Endothelial cell (in vitro differentiated cells): ENCODE data around the gene IL15. TPM values are rescaled to one million over a fixed set of nuclear protein-coding genes. Genes with fewer than 3 reads are reported as not detected.

Source experiments
- DNase-seq: peaks from one replicate; pipeline ENCODE4 v3.0.0; 2021; ENCODE audit warnings: low spot score
- H3K27ac Mint-ChIP-seq: one replicate; pipeline ENCODE4 v1.8.0; 2021; ENCODE audit warnings: mixed read lengths, inconsistent platforms; ENCODE audit not compliant: unreplicated experiment
- H3K27me3 Mint-ChIP-seq: one replicate; pipeline ENCODE4 v1.8.0; 2021; ENCODE audit warnings: mild to moderate bottlenecking, moderate library complexity, mixed read lengths, inconsistent platforms; ENCODE audit not compliant: unreplicated experiment
- H3K36me3 Mint-ChIP-seq: one replicate; pipeline ENCODE4 v1.8.0; 2021; ENCODE audit warnings: mild to moderate bottlenecking, low read depth, mixed read lengths, inconsistent platforms; ENCODE audit not compliant: unreplicated experiment
- H3K4me1 Mint-ChIP-seq: one replicate; pipeline ENCODE4 v1.8.0; 2021; ENCODE audit warnings: mild to moderate bottlenecking, mixed read lengths, inconsistent platforms; ENCODE audit not compliant: unreplicated experiment
- H3K4me3 Mint-ChIP-seq: one replicate; pipeline ENCODE4 v1.8.0; 2021; ENCODE audit warnings: mild to moderate bottlenecking, mixed read lengths, inconsistent platforms; ENCODE audit not compliant: unreplicated experiment
- H3K9me3 Mint-ChIP-seq: one replicate; pipeline ENCODE4 v1.8.0; 2021; ENCODE audit warnings: mixed read lengths, inconsistent platforms; ENCODE audit not compliant: unreplicated experiment
- CTCF ChIP-seq: fragments of 200-600 bp; sonication (generic); IDR thresholded peaks from one replicate; pipeline ENCODE4 v1.5.0; 2021; ENCODE audit warnings: antibody characterized with exemption; ENCODE audit not compliant: unreplicated experiment
- total RNA-seq: library from RNA; stranded (reverse); fragmentation: NEBNext Ultra II Directional; extraction: Animal tissue kit (Norgen Biotek cat#: 25700); gene quantifications from one replicate; pipeline ENCODE4 v1.2.1, GENCODE V29; 2021; ENCODE audit not compliant: unreplicated experiment

The IL15 gene
- total RNA-seq, 1 donor from 2014 or later: 8.8 TPM

GRCh38 chr4:141643557-141643956 lies 7.2 kb downstream of the IL15 start:
- Mint-ChIP-seq H3K27me3 (peaks cover 3% of the 10 kb centered on the region), H3K27ac (no peak overlapping the region), H3K36me3 (no peaks in the 10 kb centered on the region), H3K9me3 (no peaks in the 10 kb centered on the region), H3K4me3 (no peak overlapping the region), H3K4me1 (peaks cover 23% of the 10 kb centered on the region)
- DNase-seq: no peak
- TF ChIP-seq CTCF: no peak

- no peaks in the 10 kb centered on the region for H3K36me3 Mint-ChIP-seq
- no peak for TF ChIP-seq CTCF
- DNase-seq: no peak
- H3K27ac Mint-ChIP-seq: no peak overlapping the region
- H3K4me1 Mint-ChIP-seq: peaks cover 18% of the 10 kb centered on the region
- H3K27me3 Mint-ChIP-seq: peaks cover 2% of the 10 kb centered on the region
- no peak overlapping the region for H3K4me3 Mint-ChIP-seq
- no peaks in the 10 kb centered on the region for H3K9me3 Mint-ChIP-seq
Observed at GRCh38 chr4:141645611-141646340, 9.4 kb downstream of the IL15 start.

- Mint-ChIP-seq H3K27me3 (no peaks in the 10 kb centered on the region), H3K4me3 (no peak overlapping the region)
- DNase-seq: no peak
Observed at GRCh38 chr4:141646969-141647368, 10.6 kb downstream of the IL15 start.

DNA sequence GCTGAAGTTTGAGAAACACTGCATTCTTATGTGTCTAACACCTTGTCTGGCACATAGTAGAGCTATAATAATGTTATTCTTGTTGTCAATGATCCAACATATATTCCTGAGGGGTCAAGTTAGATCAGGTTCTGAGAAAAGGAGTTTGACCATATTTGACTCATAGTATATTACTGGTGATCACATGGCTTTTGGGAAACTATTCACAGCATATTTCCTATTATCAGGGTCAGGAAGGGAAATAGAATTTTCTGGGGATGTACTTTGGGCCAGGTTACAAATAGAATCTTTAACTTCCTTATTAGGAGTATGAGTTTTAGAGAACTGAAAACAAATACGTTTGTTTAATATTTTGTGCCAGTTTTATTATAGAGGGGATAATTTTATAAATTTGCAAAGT lies 11.6 kb downstream of the IL15 start:
- no peak for DNase-seq
- no peak overlapping the region for H3K4me3 Mint-ChIP-seq
- H3K27ac Mint-ChIP-seq: peak overlapping the region; percentile 86
- H3K9me3 Mint-ChIP-seq: no peaks in the 10 kb centered on the region
- no peak for TF ChIP-seq CTCF
- H3K27me3 Mint-ChIP-seq: no peaks in the 10 kb centered on the region
- peaks cover 22% of the 10 kb centered on the region for H3K4me1 Mint-ChIP-seq
- no peaks in the 10 kb centered on the region for H3K36me3 Mint-ChIP-seq

More at GRCh38 chr4:141646969-141647368, 10.6 kb downstream of the IL15 start:
- no peaks in the 10 kb centered on the region for H3K36me3 Mint-ChIP-seq
- H3K4me1 Mint-ChIP-seq: peaks cover 18% of the 10 kb centered on the region
- no peak for TF ChIP-seq CTCF
- no peaks in the 10 kb centered on the region for H3K9me3 Mint-ChIP-seq
- H3K27ac Mint-ChIP-seq: peak overlapping the region; percentile 50

- no peak overlapping the region for H3K4me3 Mint-ChIP-seq
- peaks cover 32% of the 10 kb centered on the region for H3K4me1 Mint-ChIP-seq
- H3K9me3 Mint-ChIP-seq: no peaks in the 10 kb centered on the region
- DNase-seq: no peak
- H3K36me3 Mint-ChIP-seq: no peaks in the 10 kb centered on the region
- H3K27me3 Mint-ChIP-seq: no peaks in the 10 kb centered on the region
- no peak overlapping the region for H3K27ac Mint-ChIP-seq
- no peak for TF ChIP-seq CTCF
Observed at GRCh38 chr4:141652161-141652778, 15.9 kb downstream of the IL15 start.
